ENCODE measurements around the gene UBE2V1.

- no peak for TF ChIP-seq EZH2 (IDR thresholded peaks at IDR 0.05; ENCODE audit: borderline replicate concordance, low read depth, low read length, severe bottlenecking)
- TF ChIP-seq, protein P1, sequence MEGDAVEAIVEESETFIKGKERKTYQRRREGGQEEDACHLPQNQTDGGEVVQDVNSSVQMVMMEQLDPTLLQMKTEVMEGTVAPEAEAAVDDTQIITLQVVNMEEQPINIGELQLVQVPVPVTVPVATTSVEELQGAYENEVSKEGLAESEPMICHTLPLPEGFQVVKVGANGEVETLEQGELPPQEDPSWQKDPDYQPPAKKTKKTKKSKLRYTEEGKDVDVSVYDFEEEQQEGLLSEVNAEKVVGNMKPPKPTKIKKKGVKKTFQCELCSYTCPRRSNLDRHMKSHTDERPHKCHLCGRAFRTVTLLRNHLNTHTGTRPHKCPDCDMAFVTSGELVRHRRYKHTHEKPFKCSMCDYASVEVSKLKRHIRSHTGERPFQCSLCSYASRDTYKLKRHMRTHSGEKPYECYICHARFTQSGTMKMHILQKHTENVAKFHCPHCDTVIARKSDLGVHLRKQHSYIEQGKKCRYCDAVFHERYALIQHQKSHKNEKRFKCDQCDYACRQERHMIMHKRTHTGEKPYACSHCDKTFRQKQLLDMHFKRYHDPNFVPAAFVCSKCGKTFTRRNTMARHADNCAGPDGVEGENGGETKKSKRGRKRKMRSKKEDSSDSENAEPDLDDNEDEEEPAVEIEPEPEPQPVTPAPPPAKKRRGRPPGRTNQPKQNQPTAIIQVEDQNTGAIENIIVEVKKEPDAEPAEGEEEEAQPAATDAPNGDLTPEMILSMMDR (IDR thresholded peaks at IDR 0.05; ENCODE audit: extremely low read depth in 1 of 2, insufficient read depth in 1 of 2, low read depth in 1 of 2, low read length in 2 of 2) = no peak
- no peak for TF ChIP-seq POLR2AphosphoS5 (IDR thresholded peaks at IDR 0.05; ENCODE audit: insufficient read depth, low read depth, low read length)
- TF ChIP-seq POLR2A (IDR thresholded peaks at IDR 0.05; ENCODE audit: low read depth, low read length) = no peak
- no peak for TF ChIP-seq MYC (IDR thresholded peaks at IDR 0.05; ENCODE audit: low read depth, low read length)
- TF ChIP-seq GATA2 (IDR thresholded peaks at IDR 0.05; ENCODE audit: insufficient read depth, insufficient read length, low read depth, low read length) = no peak
These were observed 70.3 kb downstream of the UBE2V1 start for GRCh38 chr20:50042370-50043313.

Data from endothelial cell of umbilical vein (primary cell).